ENCODE measurements around the gene DST. TPM values are rescaled to one million over a fixed set of nuclear protein-coding genes. Genes with fewer than 3 reads are reported as not detected.

The DST gene
- total and polyA plus RNA-seq, 2 of the 4 experiments (the other 2 are of a cell fraction) = 97.7 to 452 TPM

GRCh38 chr6:56444855-56445254 is 197.8 kb downstream of the DST start:
- no peaks in the 10 kb centered on the region for H3K36me3 ChIP-seq (ENCODE audit: control insufficient read depth, insufficient read depth, low read length)
- H3K4ac ChIP-seq (ENCODE audit: low read depth, low read length) = no peak overlapping the region
- no peak overlapping the region for H2BK5ac ChIP-seq (ENCODE audit: low read depth, low read length, poor library complexity, severe bottlenecking)
- no peak overlapping the region for H3K23ac ChIP-seq (ENCODE audit: low read depth, low read length)
- H3K9me1 ChIP-seq (ENCODE audit: insufficient read depth, low read length) = peaks cover 3% of the 10 kb centered on the region
- dilution Hi-C loops (cut with HindIII; ENCODE audit: low sequenced_read_pairs, unreplicated experiment) = no loop called here
- ChIA-PET POLR2A (ENCODE audit: unreplicated experiment) (no interaction called here), CTCF (no interaction called here)
- WGBS, 2 experiments (ENCODE audit: extremely low coverage in 2 of 2, insufficient read length in 1 of 2) = 100% methylated on average over 1 of the region's 2 CpGs; no CpG with 5 or more reads in 1 of the 2 experiments
- H4K5ac ChIP-seq (ENCODE audit: low read depth, low read length) = no peak overlapping the region
- H3K27me3 ChIP-seq (ENCODE audit: control insufficient read depth, insufficient read depth, low read length) = no peaks in the 10 kb centered on the region
- no peaks in the 10 kb centered on the region for H4K20me1 ChIP-seq (ENCODE audit: insufficient read depth, low read length)
- no TSS peak for BruUV-seq (replicated peaks)
- H3K4me3 ChIP-seq (ENCODE audit: insufficient read depth, low read depth, low read length) = no peak overlapping the region
- no peaks in the 10 kb centered on the region; a peak in 1 of 4 replicates for H3K79me1 ChIP-seq (ENCODE audit: low read depth in 1 of 2, low read length in 2 of 2)
- H3K9me3 ChIP-seq (ENCODE audit: control insufficient read depth, insufficient read depth, low read length) = no peaks in the 10 kb centered on the region; the same call in none of the 2 replicates
- DNase-seq = no peak
- H4K8ac ChIP-seq (ENCODE audit: low read depth in 2 of 2, low read length in 2 of 2) = no peak overlapping the region
- H2AFZ ChIP-seq (replicated peaks; ENCODE audit: low read length, poor library complexity) = no peak overlapping the region
- no peak overlapping the region for H3K4me2 ChIP-seq (ENCODE audit: low read depth, low read length)
- intact Hi-C loops (cut with micrococcal nuclease) = no loop called here
- H2AK5ac ChIP-seq (ENCODE audit: low read depth, low read length) = no peak overlapping the region
- TF ChIP-seq RAD21 (IDR thresholded peaks at IDR 0.05; ENCODE audit: low read length) (no peak), MXI1 (IDR thresholded peaks at IDR 0.05; ENCODE audit: borderline replicate concordance, low read depth, low read length) (no peak), NFE2L2 (IDR thresholded peaks at IDR 0.05; ENCODE audit: low read depth, low read length) (no peak), SMC3 (IDR thresholded peaks at IDR 0.05; ENCODE audit: low read depth, low read length) (no peak), MAFK (IDR thresholded peaks at IDR 0.05; ENCODE audit: low read depth, low read length) (no peak), CHD1 (IDR thresholded peaks at IDR 0.05; ENCODE audit: low read depth, low read length) (no peak), FOS (IDR thresholded peaks at IDR 0.05; ENCODE audit: low read depth, low read length) (no peak), BHLHE40 (IDR thresholded peaks at IDR 0.05; ENCODE audit: low read depth, low read length) (no peak), MAZ (IDR thresholded peaks at IDR 0.05; ENCODE audit: borderline replicate concordance, low read depth, low read length) (no peak), USF2 (IDR thresholded peaks at IDR 0.05; ENCODE audit: low read depth, low read length) (no peak), CTCF (conservative IDR thresholded peaks at IDR 0.05; ENCODE audit: low read depth, low read length) (no peak), ELK1 (IDR thresholded peaks at IDR 0.05; ENCODE audit: borderline replicate concordance, low read depth, low read length) (no peak), POLR2A (IDR thresholded peaks at IDR 0.05; ENCODE audit: low read depth, low read length) (no peak), RFX5 (IDR thresholded peaks at IDR 0.05; ENCODE audit: low read depth, low read length) (no peak), CEBPB (IDR thresholded peaks at IDR 0.05; ENCODE audit: low read depth, low read length) (no peak), RCOR1 (IDR thresholded peaks at IDR 0.05; ENCODE audit: insufficient replicate concordance, low read length) (no peak)
- no peak for ATAC-seq (ENCODE audit: low read depth)
- no peak overlapping the region for H3K27ac ChIP-seq (ENCODE audit: insufficient read depth, low read length)
- in situ Hi-C loops (cut with MboI; ENCODE audit: low sequenced_read_pairs) = no loop called here
- no peak overlapping the region for H3K14ac ChIP-seq (replicated peaks; ENCODE audit: low read depth, low read length)
- H3K56ac ChIP-seq (ENCODE audit: extremely low read depth, insufficient read depth, low read length) = no peak overlapping the region
- H2BK15ac ChIP-seq (ENCODE audit: low read depth, low read length) = no peak overlapping the region
- H2BK120ac ChIP-seq (ENCODE audit: low read depth, low read length) = no peak overlapping the region
- no peak overlapping the region for H4K91ac ChIP-seq (ENCODE audit: insufficient read depth, low read depth, low read length)
- no peak overlapping the region for H3K9ac ChIP-seq (ENCODE audit: low read depth, low read length)
- no peak overlapping the region for H2BK20ac ChIP-seq (ENCODE audit: low read depth, low read length)
- H2AK9ac ChIP-seq (replicated peaks; ENCODE audit: low read depth, low read length, poor library complexity) = no peak overlapping the region
- no peak overlapping the region for H3K18ac ChIP-seq (ENCODE audit: low read depth, low read length)
- peaks cover 2% of the 10 kb centered on the region; the same call in 1 of the 2 replicates for H3K4me1 ChIP-seq (ENCODE audit: control insufficient read depth, insufficient read depth, low read length)
